ENCODE measurements around the gene NUP62CL. TPM values are rescaled to one million over a fixed set of nuclear protein-coding genes. Genes with fewer than 3 reads are reported as not detected.

Gene NUP62CL
- total RNA-seq, 1 experiment from 2014 or later: 7.3 TPM

DNA sequence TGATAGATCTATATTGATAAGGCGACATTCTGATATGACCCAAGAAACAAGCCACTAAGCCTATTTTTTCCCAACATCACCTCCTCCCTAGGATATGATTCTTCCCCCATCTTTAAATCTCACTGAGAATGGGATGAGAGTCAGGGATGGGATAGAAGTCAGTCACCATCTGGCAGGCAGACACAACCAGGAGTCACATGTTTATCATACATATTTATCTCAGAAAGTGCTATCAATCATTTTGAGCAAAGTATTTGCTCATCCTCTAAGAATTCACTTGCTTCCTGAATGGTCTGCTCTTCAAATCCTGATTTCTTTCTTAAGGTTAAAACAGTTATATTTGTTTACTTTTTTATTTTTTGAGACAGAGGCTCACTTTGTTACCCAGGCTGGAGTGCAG, 20.5 kb upstream of the NUP62CL start:
- Mint-ChIP-seq H3K4me3 (ENCODE audit: unreplicated experiment) (no peak overlapping the region), H3K9me3 (ENCODE audit: unreplicated experiment) (no peaks in the 10 kb centered on the region), H3K36me3 (ENCODE audit: insufficient read depth, unreplicated experiment) (no peaks in the 10 kb centered on the region), H3K27me3 (ENCODE audit: insufficient read depth, unreplicated experiment) (peaks cover 57% of the 10 kb centered on the region), H3K27ac (ENCODE audit: low read depth, unreplicated experiment) (no peak overlapping the region), H3K4me1 (ENCODE audit: insufficient read depth, unreplicated experiment) (no peaks in the 10 kb centered on the region)
- POLR2A ChIA-PET: no interaction called here
- no peak for TF ChIP-seq CTCF (IDR thresholded peaks at IDR 0.05; ENCODE audit: unreplicated experiment)
- CTCF ChIA-PET: no interaction called here
- intact Hi-C loops (cut with micrococcal nuclease): no loop called here
- BruUV-seq (replicated peaks): no TSS peak
- DNase-seq (ENCODE audit: unreplicated experiment): no peak

GRCh38 chrX:107213477-107213876, 7.2 kb upstream of the NUP62CL start:
- Mint-ChIP-seq H3K36me3 (ENCODE audit: insufficient read depth, unreplicated experiment) (no peaks in the 10 kb centered on the region), H3K27ac (ENCODE audit: low read depth, unreplicated experiment) (no peak overlapping the region), H3K27me3 (ENCODE audit: insufficient read depth, unreplicated experiment) (peaks cover 48% of the 10 kb centered on the region), H3K9me3 (ENCODE audit: unreplicated experiment) (no peaks in the 10 kb centered on the region), H3K4me3 (ENCODE audit: unreplicated experiment) (no peak overlapping the region), H3K4me1 (ENCODE audit: insufficient read depth, unreplicated experiment) (peaks cover 9% of the 10 kb centered on the region)
- TF ChIP-seq CTCF (IDR thresholded peaks at IDR 0.05; ENCODE audit: unreplicated experiment): no peak
- intact Hi-C loops (cut with micrococcal nuclease): no loop called here
- no peak for DNase-seq (ENCODE audit: unreplicated experiment)
- CTCF ChIA-PET: no interaction called here
- POLR2A ChIA-PET: no interaction called here
- BruUV-seq (replicated peaks): no TSS peak

- Mint-ChIP-seq H3K9me3 (ENCODE audit: unreplicated experiment) (peaks cover 8% of the 10 kb centered on the region), H3K4me1 (ENCODE audit: insufficient read depth, unreplicated experiment) (peaks cover 9% of the 10 kb centered on the region), H3K4me3 (ENCODE audit: unreplicated experiment) (no peak overlapping the region), H3K27me3 (ENCODE audit: insufficient read depth, unreplicated experiment) (peaks cover 22% of the 10 kb centered on the region), H3K36me3 (ENCODE audit: insufficient read depth, unreplicated experiment) (no peaks in the 10 kb centered on the region), H3K27ac (ENCODE audit: low read depth, unreplicated experiment) (no peak overlapping the region)
- CTCF ChIA-PET: no interaction called here
- no TSS peak for BruUV-seq (replicated peaks)
- intact Hi-C loops (cut with micrococcal nuclease): loop anchor here (5.0 kb wide), 2 partner anchors 91 to 106 kb away; partner anchors contain the start of gene RBM41
- POLR2A ChIA-PET: no interaction called here
- no peak for DNase-seq (ENCODE audit: unreplicated experiment)
- no peak for TF ChIP-seq CTCF (IDR thresholded peaks at IDR 0.05; ENCODE audit: unreplicated experiment)
Observed at GRCh38 chrX:107207943-107208342, 1.7 kb upstream of the NUP62CL start.

DNA sequence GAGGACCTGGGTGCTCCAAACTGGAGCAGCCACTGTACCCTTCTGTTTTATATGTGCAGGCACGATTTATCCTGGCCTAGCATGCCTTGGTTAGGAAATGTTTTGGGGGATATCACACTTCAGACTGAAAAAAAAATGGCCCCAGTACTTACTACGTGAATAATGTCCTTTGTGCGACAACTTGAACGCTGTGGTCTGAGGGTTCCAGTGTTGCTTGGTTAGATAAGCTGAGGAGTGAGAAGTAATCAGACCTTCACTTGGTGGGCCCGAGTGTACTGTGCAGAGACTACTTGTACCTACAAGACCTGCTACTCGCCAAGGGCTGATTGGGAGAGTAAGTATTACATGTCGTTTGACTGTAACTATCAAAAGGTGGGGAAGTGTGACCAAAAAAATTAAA, 856 bp upstream of the NUP62CL start:
- intact Hi-C loops (cut with micrococcal nuclease): loop anchor here (5.0 kb wide), 2 partner anchors 90 to 105 kb away; partner anchors contain the start of gene RBM41
- no TSS peak for BruUV-seq (replicated peaks)

More for the DNA sequence above, 856 bp upstream of the NUP62CL start:
- no peak for TF ChIP-seq CTCF (IDR thresholded peaks at IDR 0.05; ENCODE audit: unreplicated experiment)
- no peak for DNase-seq (ENCODE audit: unreplicated experiment)
- no peak overlapping the region for H3K4me3 Mint-ChIP-seq (ENCODE audit: unreplicated experiment)
- ChIA-PET POLR2A (no interaction called here), CTCF (no interaction called here)
- no peak overlapping the region for H3K27ac Mint-ChIP-seq (ENCODE audit: low read depth, unreplicated experiment)
- peaks cover 2% of the 10 kb centered on the region for H3K4me1 Mint-ChIP-seq (ENCODE audit: insufficient read depth, unreplicated experiment)
- H3K9me3 Mint-ChIP-seq (ENCODE audit: unreplicated experiment): peaks cover 8% of the 10 kb centered on the region
- peaks cover 14% of the 10 kb centered on the region for H3K27me3 Mint-ChIP-seq (ENCODE audit: insufficient read depth, unreplicated experiment)
- H3K36me3 Mint-ChIP-seq (ENCODE audit: insufficient read depth, unreplicated experiment): no peaks in the 10 kb centered on the region

All from MCF 10A (cell line).